Upper lobe of left lung (tissue), 6 donors: ENCODE data around the gene STXBP3. TPM values are rescaled to one million over a fixed set of nuclear protein-coding genes. Genes with fewer than 3 reads are reported as not detected.

Experiments
- ATAC-seq, 2 donors: fragments of 200-7000 bp; cut with Tn5 transposase; one replicate each; pipeline ENCODE4 v1.9.1; 2022; ENCODE audit warnings: mild to moderate bottlenecking in 2 of 2, moderate library complexity in 2 of 2; ENCODE audit not compliant: low FRiP score in 2 of 2
- DNase-seq, 2 donors: peaks; one replicate each; pipeline ENCODE4 v3.0.0-alpha.2; 2019 to 2020
- H3K27ac ChIP-seq, 4 donors: fragments of 200-600 bp; sonication (generic); one replicate each; pipeline ENCODE4 v1.5.1; 2016 to 2019
- H3K27me3 ChIP-seq, 4 donors: fragments of 200-600 bp; sonication (generic); one replicate each; pipeline ENCODE4 v1.5.1; 2017 to 2019
- H3K36me3 ChIP-seq, 4 donors: fragments of 200-600 bp; sonication (generic); one replicate each; pipeline ENCODE4 v1.5.1; 2016 to 2019
- H3K4me1 ChIP-seq, 4 donors: fragments of 200-600 bp; sonication (generic); one replicate each; pipeline ENCODE4 v1.5.1; 2018 to 2019
- H3K4me3 ChIP-seq, 4 donors: fragments of 200-600 bp; sonication (generic); one replicate each; pipeline ENCODE4 v1.5.1; 2017 to 2019; ENCODE audit warnings: mild to moderate bottlenecking in 2 of 4, moderate library complexity in 1 of 4
- H3K9me3 ChIP-seq, 4 donors: fragments of 200-600 bp; sonication (generic); one replicate each; pipeline ENCODE4 v1.5.1; 2018 to 2019
- EP300 ChIP-seq, 4 donors: sonication (generic); formaldehyde crosslinking; IDR thresholded peaks; one replicate each; pipeline ENCODE4 v1.5.1; 2017; ENCODE audit warnings: antibody characterized with exemption in 4 of 4, control low read depth in 2 of 4
- POLR2A ChIP-seq, 4 donors: fragments of 450-650 bp; IDR thresholded peaks; one replicate each; pipeline ENCODE4 v1.5.1; 2016 to 2017; ENCODE audit warnings: antibody characterized with exemption in 4 of 4, mild to moderate bottlenecking in 2 of 4
- POLR2AphosphoS5 ChIP-seq, 2 donors: sonication (generic); formaldehyde crosslinking; IDR thresholded peaks; one replicate each; pipeline ENCODE4 v1.5.1; 2017; ENCODE audit warnings: antibody characterized with exemption in 2 of 2
- WGBS, 2 donors: methylation state at CpG; one replicate each; pipeline ENCODE4 v1.1.5; 2017 to 2018; 5-methylcytosine and 5-hydroxymethylcytosine counted together
- total RNA-seq, 6 donors: library from RNA; depleted of rRNA in 4 of 6; stranded (reverse); fragments of >200 nt in 4 of 6; gene quantifications; one replicate each; pipeline versions ENCODE4 v1.1.0 to v1.2.1, GENCODE V29; 2016 to 2021
- TF ChIP-seq, protein P1 (sequence below), 6 experiments: fragments of 450-650 bp in 4 of 6; fragments of 200-600 bp in 2 of 6; sonication (generic) in 2 of 6; IDR thresholded peaks; one replicate each; pipeline ENCODE4 v1.5.1; 2016 to 2019; ENCODE audit warnings: antibody characterized with exemption in 6 of 6
- donor health status: DM: no; HTN: no; CAD: no; lungs with moderate emphysema.
- donor health status: DM: no; HTN: yes; CAD: no; lungs with severe emphysema.

Gene STXBP3
- total RNA-seq, 6 donors from 2014 or later, result 41.8 to 84.1 (median 55.8) TPM

DNA sequence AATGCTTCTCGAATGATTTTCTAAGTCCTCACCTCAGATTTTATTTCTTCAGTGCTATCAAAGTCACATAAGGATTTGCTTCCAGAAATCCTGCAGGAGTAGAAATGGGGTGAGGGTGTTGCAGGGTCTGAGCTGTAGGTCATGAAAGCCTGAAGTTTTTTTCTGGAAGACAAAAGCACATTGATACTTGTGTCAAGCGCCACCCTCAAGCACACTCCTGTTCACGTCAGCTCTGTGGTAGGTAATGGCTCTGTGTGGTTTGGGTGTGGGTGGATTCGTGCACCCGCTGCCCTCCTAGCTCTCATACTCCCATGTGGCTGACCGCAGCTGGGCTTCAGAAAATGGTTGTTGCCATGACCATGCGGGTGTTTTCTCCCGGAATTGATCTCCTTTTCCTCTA, 70.5 kb downstream of the STXBP3 start:
- Histone ChIP-seq H3K27me3 (no peaks in the 10 kb centered on the region), H3K4me1 (peaks cover 0 to 14% (median 10%) of the 10 kb centered on the region in 4 donors), H3K36me3 (no peaks in the 10 kb centered on the region), H3K4me3 (peak overlapping the region in 2 of 4 donors; percentile 18 to 20), H3K27ac (peak overlapping the region; percentile 59 to 72 (median 66)), H3K9me3 (no peaks in the 10 kb centered on the region)
- DNase-seq (peak in 1 of 2 donors; percentile 32), ATAC-seq (peak; percentile 71 to 84)
- TF ChIP-seq, protein P1, sequence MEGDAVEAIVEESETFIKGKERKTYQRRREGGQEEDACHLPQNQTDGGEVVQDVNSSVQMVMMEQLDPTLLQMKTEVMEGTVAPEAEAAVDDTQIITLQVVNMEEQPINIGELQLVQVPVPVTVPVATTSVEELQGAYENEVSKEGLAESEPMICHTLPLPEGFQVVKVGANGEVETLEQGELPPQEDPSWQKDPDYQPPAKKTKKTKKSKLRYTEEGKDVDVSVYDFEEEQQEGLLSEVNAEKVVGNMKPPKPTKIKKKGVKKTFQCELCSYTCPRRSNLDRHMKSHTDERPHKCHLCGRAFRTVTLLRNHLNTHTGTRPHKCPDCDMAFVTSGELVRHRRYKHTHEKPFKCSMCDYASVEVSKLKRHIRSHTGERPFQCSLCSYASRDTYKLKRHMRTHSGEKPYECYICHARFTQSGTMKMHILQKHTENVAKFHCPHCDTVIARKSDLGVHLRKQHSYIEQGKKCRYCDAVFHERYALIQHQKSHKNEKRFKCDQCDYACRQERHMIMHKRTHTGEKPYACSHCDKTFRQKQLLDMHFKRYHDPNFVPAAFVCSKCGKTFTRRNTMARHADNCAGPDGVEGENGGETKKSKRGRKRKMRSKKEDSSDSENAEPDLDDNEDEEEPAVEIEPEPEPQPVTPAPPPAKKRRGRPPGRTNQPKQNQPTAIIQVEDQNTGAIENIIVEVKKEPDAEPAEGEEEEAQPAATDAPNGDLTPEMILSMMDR (IDR thresholded peaks at IDR 0.05), result no peak
- TF ChIP-seq POLR2AphosphoS5 (IDR thresholded peaks at IDR 0.05), result no peak
- WGBS, 2 donors, result 62 to 66% methylated on average over 8 of the region's 8 CpGs

DNA sequence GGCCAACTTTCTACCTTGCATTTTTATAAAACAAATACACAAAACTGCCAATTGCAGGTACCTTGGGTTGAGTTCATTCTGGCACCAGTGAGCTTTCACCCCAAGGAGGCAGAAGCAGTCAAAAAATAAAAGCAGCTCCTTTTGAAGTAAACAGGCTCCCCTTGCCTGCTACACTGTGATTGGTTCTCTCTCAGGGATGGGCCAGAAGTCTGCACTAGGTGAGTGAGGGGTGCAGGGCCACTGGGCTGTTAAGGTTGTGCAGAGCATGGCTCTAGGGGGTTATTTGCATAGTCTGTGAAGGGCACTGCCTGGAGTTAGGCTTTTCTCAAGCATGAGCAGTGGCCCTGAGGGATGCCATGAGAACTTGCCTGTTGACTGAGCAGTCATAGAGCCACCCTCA, 71.3 kb downstream of the STXBP3 start:
- Histone ChIP-seq H3K4me1 (peaks cover 0 to 14% (median 10%) of the 10 kb centered on the region in 4 donors), H3K4me3 (no peak overlapping the region), H3K36me3 (no peaks in the 10 kb centered on the region), H3K9me3 (no peaks in the 10 kb centered on the region), H3K27ac (no peak overlapping the region), H3K27me3 (no peaks in the 10 kb centered on the region)
- ATAC-seq (no peak), DNase-seq (no peak)
- TF ChIP-seq, protein P1 (IDR thresholded peaks at IDR 0.05), result no peak
- TF ChIP-seq EP300 (IDR thresholded peaks at IDR 0.05) (no peak), POLR2AphosphoS5 (IDR thresholded peaks at IDR 0.05) (no peak), POLR2A (IDR thresholded peaks at IDR 0.05) (no peak)

DNA sequence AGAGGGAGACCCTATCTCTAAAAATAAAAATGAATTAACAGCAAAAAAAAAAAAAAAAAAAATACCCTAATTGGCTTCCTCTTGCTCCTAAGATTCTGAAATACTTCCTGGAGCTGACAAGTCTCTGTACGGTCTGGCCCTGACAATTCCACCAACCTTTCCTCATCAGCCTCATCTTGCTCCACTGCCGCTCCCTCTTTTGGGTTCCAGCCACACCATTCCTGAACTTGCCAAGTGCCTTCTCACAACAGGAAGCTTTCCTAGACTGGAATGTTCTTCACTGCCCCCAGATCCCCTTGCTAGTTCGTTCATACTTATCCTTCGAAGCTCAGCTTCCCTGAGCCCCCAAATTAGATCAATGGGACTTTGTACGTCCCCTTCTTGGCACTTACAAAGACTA, 73.4 kb downstream of the STXBP3 start:
- DNase-seq, result no peak
- Histone ChIP-seq H3K4me1 (peaks cover 0 to 14% (median 10%) of the 10 kb centered on the region in 4 donors), H3K4me3 (no peak overlapping the region), H3K27ac (peak overlapping the region in 1 of 4 donors; percentile 5), H3K9me3 (no peaks in the 10 kb centered on the region), H3K36me3 (no peaks in the 10 kb centered on the region), H3K27me3 (no peaks in the 10 kb centered on the region)
- 52 to 66% methylated on average over 5 of the region's 5 CpGs for WGBS, 2 donors
- TF ChIP-seq POLR2A (IDR thresholded peaks at IDR 0.05) (no peak), POLR2AphosphoS5 (IDR thresholded peaks at IDR 0.05) (no peak), EP300 (IDR thresholded peaks at IDR 0.05) (no peak)
- TF ChIP-seq, protein P1 (IDR thresholded peaks at IDR 0.05), result no peak
- ATAC-seq, result no peak

DNA sequence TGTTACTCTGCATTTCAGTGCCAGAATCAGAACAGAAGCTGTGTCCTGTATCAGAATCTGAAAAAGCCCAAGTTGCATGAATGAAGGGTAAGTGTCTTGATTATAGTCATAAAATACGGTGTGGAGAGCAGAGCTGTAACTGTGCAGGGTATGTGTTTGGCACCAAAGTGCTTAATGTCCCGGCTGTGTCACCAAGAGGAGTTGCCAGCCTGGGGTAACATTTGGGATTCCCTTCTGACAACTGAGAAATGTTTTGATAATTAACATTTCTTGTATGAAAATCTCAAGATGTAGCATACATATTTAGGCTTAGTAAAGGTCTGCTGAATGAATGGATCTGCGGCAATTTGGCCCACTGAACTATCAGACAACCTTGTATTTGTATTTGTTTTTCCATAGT, 77.2 kb downstream of the STXBP3 start:
- Histone ChIP-seq H3K4me1 (peaks cover 4 to 7% (median 6%) of the 10 kb centered on the region in 4 donors), H3K27ac (no peak overlapping the region), H3K4me3 (no peak overlapping the region), H3K9me3 (no peaks in the 10 kb centered on the region), H3K36me3 (no peaks in the 10 kb centered on the region), H3K27me3 (no peaks in the 10 kb centered on the region)
- DNase-seq (no peak), ATAC-seq (no peak)
- no peak for TF ChIP-seq POLR2AphosphoS5 (IDR thresholded peaks at IDR 0.05)
- TF ChIP-seq EP300 (IDR thresholded peaks at IDR 0.05), result no peak
- no peak for TF ChIP-seq POLR2A (IDR thresholded peaks at IDR 0.05)
- TF ChIP-seq, protein P1 (IDR thresholded peaks at IDR 0.05), result no peak
- WGBS, 2 donors, result 67 to 90% methylated on average over 3 of the region's 3 CpGs

DNA sequence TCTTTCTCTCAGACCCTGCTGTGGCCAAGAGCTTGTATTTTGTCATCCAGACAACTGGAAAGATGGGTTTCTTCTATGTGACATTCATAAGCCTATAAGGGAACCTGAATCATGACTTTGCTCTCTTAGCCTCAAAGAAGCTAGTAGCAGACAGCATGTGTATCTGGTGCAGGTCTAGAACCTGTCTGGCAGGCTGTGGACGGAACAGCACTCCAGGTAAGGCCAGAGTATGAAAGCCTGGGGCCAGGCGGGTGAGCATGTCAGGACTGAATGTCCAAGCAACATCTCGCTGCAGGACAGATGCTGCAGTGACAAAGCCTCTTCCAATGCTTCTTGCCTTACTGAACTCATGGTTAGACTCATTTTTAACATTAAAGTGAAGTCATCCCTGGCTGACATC, 77.6 kb downstream of the STXBP3 start:
- H3K4me3 ChIP-seq, result no peak overlapping the region
- ATAC-seq, result no peak
- H3K27me3 ChIP-seq, result no peaks in the 10 kb centered on the region
- H3K36me3 ChIP-seq, result no peaks in the 10 kb centered on the region
- WGBS, 2 donors, result 96 to 100% methylated on average over 3 of the region's 3 CpGs
- TF ChIP-seq, protein P1 (IDR thresholded peaks at IDR 0.05), result no peak
- no peak for DNase-seq
- H3K27ac ChIP-seq, result no peak overlapping the region
- peaks cover 4 to 7% (median 6%) of the 10 kb centered on the region in 4 donors for H3K4me1 ChIP-seq
- no peaks in the 10 kb centered on the region for H3K9me3 ChIP-seq
